ENCODE results near the gene SYNE4. TPM values are rescaled to one million over a fixed set of nuclear protein-coding genes. Genes with fewer than 3 reads are reported as not detected.

Gene SYNE4
- total RNA-seq, 3 donors from 2014 or later (not counting 1 experiment from before 2014, with no cell fraction given): 0.41 to 2.6 (median 1.5) TPM

- 94% methylated on average over 8 of the region's 8 CpGs for WGBS (ENCODE audit: insufficient coverage)
- ATAC-seq: no peak
- no peak for DNase-seq
- H3K27ac ChIP-seq (ENCODE audit: low read length): no peak overlapping the region
- no peak overlapping the region for H3K4me3 Mint-ChIP-seq
- H3K27me3 ChIP-seq (ENCODE audit: control insufficient read depth, insufficient read depth, low read length): no peaks in the 10 kb centered on the region
- no peak overlapping the region for H3K4me3 ChIP-seq (ENCODE audit: low read length)
- no peak overlapping the region for H3K27ac Mint-ChIP-seq
- intact Hi-C loops (cut with micrococcal nuclease): no loop called here
- H3K4me1 Mint-ChIP-seq: peaks cover 0 to 24% of the 10 kb centered on the region in 2 donors
- no peaks in the 10 kb centered on the region for H3K9me3 Mint-ChIP-seq
- no peaks in the 10 kb centered on the region for H3K36me3 ChIP-seq (ENCODE audit: control insufficient read depth, insufficient read depth, low read length)
- H3K4me1 ChIP-seq (ENCODE audit: control insufficient read depth, insufficient read depth, low read length): peaks cover 11% of the 10 kb centered on the region
- H3K9me3 ChIP-seq (ENCODE audit: control insufficient read depth, insufficient read depth, low read length): no peaks in the 10 kb centered on the region
- no peaks in the 10 kb centered on the region for H3K27me3 Mint-ChIP-seq (ENCODE audit: low read depth in 2 of 2)
- TF ChIP-seq CTCF (IDR thresholded peaks at IDR 0.05): no peak
- H3K36me3 Mint-ChIP-seq: no peaks in the 10 kb centered on the region
Observed at GRCh38 chr19:36030264-36031148, 21.9 kb upstream of the SYNE4 start.

GRCh38 chr19:36028313-36029041 lies 19.9 kb upstream of the SYNE4 start:
- Mint-ChIP-seq H3K36me3 (no peaks in the 10 kb centered on the region), H3K9me3 (no peaks in the 10 kb centered on the region), H3K4me3 (no peak overlapping the region), H3K27me3 (ENCODE audit: low read depth in 2 of 2) (no peaks in the 10 kb centered on the region), H3K27ac (no peak overlapping the region), H3K4me1 (peaks cover 0 to 10% of the 10 kb centered on the region in 2 donors)
- Histone ChIP-seq H3K36me3 (ENCODE audit: control insufficient read depth, insufficient read depth, low read length) (peaks cover 5% of the 10 kb centered on the region), H3K27me3 (ENCODE audit: control insufficient read depth, insufficient read depth, low read length) (no peaks in the 10 kb centered on the region), H3K4me1 (ENCODE audit: control insufficient read depth, insufficient read depth, low read length) (peaks cover 11% of the 10 kb centered on the region), H3K27ac (ENCODE audit: low read length) (no peak overlapping the region), H3K9me3 (ENCODE audit: control insufficient read depth, insufficient read depth, low read length) (no peaks in the 10 kb centered on the region), H3K4me3 (ENCODE audit: low read length) (no peak overlapping the region)
- DNase-seq (no peak), ATAC-seq (no peak)
- TF ChIP-seq CTCF (IDR thresholded peaks at IDR 0.05): no peak
- intact Hi-C loops (cut with micrococcal nuclease): no loop called here
- WGBS (ENCODE audit: insufficient coverage): 91% methylated on average over 8 of the region's 10 CpGs

GRCh38 chr19:36027696-36028095 lies 19.1 kb upstream of the SYNE4 start:
- H3K27ac ChIP-seq (ENCODE audit: low read length): no peak overlapping the region
- no peak overlapping the region for H3K27ac Mint-ChIP-seq
- H3K9me3 ChIP-seq (ENCODE audit: control insufficient read depth, insufficient read depth, low read length): no peaks in the 10 kb centered on the region
- 99% methylated on average over 6 of the region's 6 CpGs for WGBS (ENCODE audit: insufficient coverage)
- no peaks in the 10 kb centered on the region for H3K9me3 Mint-ChIP-seq
- no peaks in the 10 kb centered on the region for H3K27me3 ChIP-seq (ENCODE audit: control insufficient read depth, insufficient read depth, low read length)
- intact Hi-C loops (cut with micrococcal nuclease): no loop called here
- H3K4me1 ChIP-seq (ENCODE audit: control insufficient read depth, insufficient read depth, low read length): peaks cover 6% of the 10 kb centered on the region
- DNase-seq (no peak), ATAC-seq (no peak)
- H3K4me3 Mint-ChIP-seq: no peak overlapping the region
- peaks cover 0 to 7% of the 10 kb centered on the region in 2 donors for H3K4me1 Mint-ChIP-seq
- TF ChIP-seq CTCF (IDR thresholded peaks at IDR 0.05): no peak
- no peaks in the 10 kb centered on the region for H3K36me3 Mint-ChIP-seq
- H3K4me3 ChIP-seq (ENCODE audit: low read length): no peak overlapping the region
- H3K27me3 Mint-ChIP-seq (ENCODE audit: low read depth in 2 of 2): no peaks in the 10 kb centered on the region
- peaks cover 5% of the 10 kb centered on the region for H3K36me3 ChIP-seq (ENCODE audit: control insufficient read depth, insufficient read depth, low read length)

All from natural killer cell (primary cell).